NK-92 (cell line): Measurements from ENCODE around the gene PTPRS.

Experiments used
- DNase-seq: peaks from one replicate; lab custom pipeline; 2025; ENCODE audit not compliant: unreplicated experiment; lab: John Stamatoyannopoulos, UW

Gene PTPRS

DNA sequence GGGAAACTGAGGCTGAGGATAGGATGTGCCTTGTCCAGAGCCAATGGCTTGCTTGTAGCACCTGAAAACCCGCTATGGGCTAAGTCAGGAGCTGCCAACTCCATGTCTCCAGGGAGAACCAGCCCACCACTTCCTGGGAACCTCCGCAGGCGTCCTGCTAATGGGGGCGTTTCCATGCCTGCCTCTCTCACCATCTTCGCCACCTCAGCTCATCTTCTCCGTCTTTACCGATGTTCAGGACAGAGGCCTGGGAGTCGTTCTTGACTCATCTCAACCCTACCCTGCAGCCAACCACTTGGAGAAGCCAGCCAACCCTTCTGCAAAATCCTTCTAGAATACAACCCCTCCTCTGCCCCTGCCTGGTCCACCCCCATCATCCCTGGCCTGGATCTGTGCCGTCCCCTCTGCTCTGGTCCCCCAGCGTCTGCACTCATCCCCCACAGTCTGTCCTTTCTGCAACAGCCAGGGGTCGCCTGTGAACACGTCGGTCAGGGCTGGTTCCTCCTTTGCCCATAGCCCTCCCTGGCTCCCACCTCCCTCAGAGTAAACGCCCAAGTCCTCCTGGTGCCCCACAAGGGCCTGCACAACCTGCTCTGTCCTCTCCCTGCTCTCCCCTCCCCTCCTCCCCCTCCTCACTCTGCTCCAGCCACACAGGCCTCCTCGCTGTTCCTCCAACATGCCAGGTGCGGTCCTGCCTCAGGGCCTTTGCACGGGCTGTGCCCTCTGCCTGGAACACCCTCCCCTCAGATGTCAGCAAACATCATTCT, 31.0 kb downstream of the PTPRS start:
- DNase-seq = no peak

DNA sequence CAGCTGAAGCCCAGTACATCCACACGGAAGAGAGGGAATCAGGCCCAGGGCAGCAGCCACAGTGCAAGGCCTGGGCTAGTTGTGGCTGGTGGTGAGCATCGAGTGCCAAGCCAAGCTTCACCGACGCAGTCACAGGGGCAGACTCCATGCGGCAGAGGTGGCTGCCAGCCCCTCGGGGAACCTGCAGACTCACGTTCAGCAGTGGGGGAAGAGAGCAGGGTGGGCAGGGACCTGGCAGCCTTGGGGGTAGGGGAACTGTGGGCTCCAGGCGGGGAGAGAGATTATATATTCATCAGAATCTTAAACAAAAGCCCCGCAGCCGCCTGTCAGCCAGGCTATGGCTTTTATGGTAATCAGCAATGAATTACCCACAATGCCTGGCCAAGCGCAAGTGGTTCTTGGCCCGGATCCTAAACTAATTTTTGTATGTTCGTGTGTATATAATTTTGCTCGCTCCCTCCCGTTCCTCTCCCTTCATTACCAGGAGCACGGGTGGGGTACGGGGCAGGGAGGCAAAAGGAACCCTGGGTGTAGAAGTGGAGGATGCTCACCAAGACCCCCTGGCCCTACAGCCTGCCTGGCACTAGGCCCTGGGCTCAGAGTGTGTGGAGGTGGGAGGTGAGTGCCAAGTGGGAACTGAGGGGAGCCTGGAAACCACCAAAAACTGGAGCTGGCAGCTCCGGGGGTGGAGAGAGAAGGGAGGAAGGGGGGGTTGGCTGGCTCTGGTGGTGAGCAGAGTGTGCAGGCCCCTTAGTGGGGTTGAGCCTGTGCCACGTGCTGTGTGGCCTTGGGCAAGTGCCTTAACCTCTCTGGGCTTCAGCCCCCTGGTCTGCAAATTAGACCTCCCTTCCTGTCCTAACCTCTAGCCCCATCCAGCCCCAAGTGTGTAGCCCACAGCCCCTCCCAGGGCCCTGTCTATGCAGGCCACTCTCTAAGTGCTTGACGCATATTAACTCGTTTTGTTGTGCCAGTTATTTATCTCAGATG, 31.9 kb downstream of the PTPRS start:
- no peak for DNase-seq

DNA sequence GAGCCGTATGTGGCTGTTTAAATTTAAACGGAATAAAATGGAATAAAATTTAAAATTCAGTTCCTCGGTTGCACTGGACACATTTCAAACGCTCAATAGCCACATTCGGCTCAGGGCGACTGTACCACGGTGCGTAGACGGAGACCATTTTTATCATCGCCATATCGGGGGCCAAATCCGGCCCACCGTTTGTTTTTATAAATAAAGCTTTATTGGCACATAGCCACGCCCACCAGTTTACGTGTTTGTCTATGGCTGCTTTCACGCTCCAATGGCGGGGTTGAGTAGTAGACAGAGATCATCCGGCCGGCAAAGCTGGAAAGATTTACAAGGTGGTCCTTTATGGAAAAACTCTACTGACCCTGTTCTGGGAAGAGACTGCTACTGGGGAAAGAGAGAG, 33.0 kb downstream of the PTPRS start:
- no peak for DNase-seq

GRCh38 chr19:5305163-5305562, 35.4 kb downstream of the PTPRS start:
- DNase-seq = no peak

DNA sequence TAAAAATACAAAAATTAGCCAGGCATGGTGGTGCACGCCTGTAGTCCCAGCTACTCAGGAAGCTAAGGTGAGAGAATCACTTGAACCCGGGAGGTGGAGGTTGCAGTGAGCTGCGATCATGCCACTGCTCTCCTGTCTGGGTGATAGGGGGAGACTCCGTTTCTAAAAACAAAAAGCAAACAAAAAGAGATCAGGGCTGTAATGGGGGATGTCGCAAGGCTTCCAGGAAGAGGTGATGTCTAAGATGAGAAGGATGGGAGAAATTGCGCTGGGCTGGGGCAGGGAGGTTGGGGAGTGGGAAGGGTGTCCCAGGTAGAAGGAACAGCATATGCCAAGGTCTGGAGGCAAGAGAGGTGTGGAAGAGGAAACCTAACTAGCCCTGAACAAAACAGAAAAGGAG, 36.1 kb downstream of the PTPRS start:
- no peak for DNase-seq

DNA sequence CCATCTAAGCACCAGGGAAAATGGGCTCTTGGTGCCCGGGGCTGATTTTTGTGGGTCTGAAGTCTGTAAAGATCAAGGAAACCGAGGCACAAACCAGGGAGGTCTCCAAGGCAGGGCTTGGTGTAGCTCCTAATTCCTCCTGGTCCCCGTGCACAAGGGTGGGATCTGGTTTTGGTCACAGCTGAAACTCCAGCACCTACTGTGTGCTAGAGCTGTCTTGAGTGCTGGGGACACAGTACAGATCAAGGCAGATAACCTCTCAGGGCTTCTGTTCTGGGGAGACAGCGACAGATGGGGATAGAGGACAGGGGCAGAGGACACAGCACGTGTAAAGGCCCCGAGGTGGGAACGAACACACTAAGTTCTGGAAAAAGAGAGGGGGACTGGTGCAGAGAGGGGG, 37.4 kb downstream of the PTPRS start:
- DNase-seq = no peak

GRCh38 chr19:5302396-5302795, 38.2 kb downstream of the PTPRS start:
- no peak for DNase-seq

DNA sequence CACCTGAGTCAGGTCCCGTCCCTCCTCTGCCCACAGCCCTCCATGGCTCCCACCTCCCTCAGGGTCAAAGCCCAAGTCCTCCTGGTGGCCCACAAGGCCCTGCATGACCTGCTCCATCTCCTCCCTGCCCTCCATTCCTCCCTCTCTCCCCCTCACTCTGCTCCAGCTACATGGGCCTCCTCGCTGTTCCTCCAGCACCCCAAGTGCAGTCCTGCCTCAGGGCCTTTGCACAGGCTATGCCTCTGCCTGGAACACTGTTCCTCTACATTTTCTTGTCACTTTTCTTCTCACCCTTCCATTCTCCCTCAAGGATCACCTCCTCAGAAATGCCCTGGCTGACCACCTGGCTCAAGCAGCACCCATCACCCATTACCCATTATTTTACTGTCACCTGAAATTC, 41.5 kb downstream of the PTPRS start:
- no peak for DNase-seq

DNA sequence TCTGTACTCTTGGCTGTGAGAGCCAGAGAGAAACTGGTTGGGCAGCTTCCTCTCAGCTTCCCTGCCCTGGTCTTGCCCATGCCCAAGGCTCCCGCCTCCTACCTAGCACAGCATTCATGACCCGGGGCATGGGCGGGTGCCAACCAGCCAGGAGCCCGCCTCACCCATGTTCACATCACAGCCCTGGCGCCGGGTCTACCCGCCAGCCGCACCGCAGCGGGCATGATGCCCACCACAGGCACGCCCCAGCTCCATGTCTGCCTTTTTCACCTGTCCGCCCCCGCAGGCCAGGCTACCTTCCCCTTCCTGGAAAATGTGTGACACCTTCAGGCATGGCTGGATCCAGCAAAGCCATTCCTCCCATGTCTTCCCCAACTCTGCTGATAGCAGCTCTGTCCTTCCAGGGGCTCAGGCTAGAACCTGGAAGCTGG, 42.1 kb downstream of the PTPRS start:
- DNase-seq = no peak

- no peak for DNase-seq
These were observed 43.3 kb downstream of the PTPRS start for GRCh38 chr19:5297272-5297669.

DNA sequence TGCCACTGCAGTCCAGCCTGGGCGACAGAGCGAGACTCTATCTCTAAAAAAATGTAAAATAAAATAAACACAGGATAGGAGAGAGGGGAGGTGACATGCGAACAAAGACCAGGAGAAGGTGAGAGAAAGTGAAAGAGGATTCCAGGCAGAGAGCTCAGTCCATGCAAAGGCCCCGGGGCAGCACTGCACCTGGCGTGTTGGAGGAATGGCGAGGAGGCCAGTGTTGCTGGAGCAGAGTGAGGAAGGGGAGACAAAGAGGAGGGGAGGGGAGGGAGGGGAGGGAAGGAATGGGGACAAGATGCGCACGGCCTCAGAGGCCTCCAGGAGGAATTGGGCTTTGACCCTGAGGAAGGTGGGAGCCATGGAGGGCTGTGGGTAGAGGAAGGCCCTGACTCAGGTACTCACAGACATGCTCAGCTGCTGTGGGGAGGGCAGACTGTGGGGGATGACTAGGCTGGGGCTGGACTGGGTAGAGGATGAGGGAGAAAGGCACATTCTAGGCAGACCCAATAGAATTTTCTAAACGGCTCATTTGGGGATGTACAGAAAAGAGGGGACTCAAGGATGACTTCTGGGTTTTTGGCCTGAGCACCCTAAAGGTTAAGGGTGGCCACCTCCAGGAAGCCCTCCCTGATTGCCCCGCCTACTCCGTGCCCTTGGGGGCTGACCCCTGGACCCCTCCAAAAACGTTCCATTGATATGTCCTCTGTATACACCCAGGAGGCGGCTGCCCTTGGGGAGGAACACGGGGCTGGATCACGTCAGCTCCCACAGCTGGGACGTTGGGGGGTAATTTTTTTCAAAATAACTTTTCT, 43.9 kb downstream of the PTPRS start:
- no peak for DNase-seq

DNA sequence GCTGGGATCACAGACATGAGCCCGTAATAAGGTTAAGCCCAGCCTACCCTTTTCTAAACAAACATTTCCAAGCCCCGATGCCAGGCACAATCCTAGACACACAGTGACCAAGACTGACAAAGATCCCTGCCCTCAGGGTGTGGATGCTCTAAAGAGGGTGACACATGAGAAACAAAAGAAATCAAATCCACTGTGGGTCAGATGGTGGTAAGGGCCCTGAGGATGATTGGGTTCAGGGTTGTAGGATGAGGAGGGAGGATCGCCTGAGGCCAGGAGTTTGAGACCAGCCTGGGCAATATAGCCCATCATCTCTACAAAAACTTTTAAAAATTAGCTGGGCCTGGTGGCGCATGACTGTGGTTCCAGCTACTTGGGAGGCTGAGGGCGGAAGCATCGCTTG, 44.6 kb downstream of the PTPRS start:
- no peak for DNase-seq

GRCh38 chr19:5294403-5295160, 46.0 kb downstream of the PTPRS start:
- DNase-seq = no peak

DNA sequence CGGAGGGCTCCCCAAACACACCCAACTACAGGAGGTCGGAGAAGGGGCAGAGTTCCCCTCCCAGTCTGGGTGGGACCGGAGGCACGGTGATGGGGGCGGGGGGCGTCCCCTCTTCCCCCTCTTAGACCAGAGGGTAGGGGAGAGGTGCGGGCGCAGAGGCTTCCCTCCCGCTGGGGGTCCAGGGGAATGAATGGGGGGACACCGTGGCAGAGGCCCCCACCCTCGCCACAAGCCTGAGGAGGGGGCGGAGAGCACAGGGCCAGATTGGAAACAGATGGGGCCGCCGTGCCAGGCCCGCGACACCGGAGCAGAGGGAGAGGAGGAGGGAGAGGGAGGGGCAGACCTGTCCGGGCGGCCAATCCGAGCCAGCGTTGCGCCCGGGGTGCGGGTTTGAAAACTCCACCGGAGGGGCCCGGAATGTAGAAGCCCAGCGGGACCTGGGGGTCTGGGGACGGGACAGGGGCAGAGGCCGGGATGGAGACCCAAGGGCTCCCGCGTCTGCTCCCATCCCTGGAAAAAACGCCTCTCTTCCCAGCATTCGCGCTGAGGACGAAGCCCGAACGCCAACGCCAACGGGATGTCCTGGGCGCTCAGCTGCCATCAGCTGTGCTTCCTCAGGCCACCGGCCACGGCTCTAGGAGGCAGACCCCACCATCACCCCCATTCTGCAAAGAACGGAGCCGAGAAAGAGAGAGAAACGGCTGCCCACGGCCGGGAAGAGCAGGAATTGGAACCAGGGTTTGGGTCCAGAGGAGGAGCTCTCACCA, 46.8 kb downstream of the PTPRS start:
- DNase-seq = no peak

- no peak for DNase-seq
These were observed 47.6 kb downstream of the PTPRS start for GRCh38 chr19:5292822-5293611.

- no peak for DNase-seq
These were observed 48.2 kb downstream of the PTPRS start for GRCh38 chr19:5292453-5292821.

- DNase-seq = no peak
These were observed 48.9 kb downstream of the PTPRS start for GRCh38 chr19:5291588-5292193.
